NCI-H526 (cell line): Measurements from ENCODE around the gene NR5A2.

ENCODE experiments used
- DNase-seq, 2 experiments: peaks; one replicate each; lab custom pipeline; 2025; lab: John Stamatoyannopoulos, UW

The NR5A2 gene

GRCh38 chr1:200205216-200205995, 177.9 kb downstream of the NR5A2 start:
- DNase-seq = no peak

- no peak for DNase-seq
These were observed 178.8 kb downstream of the NR5A2 start for GRCh38 chr1:200206340-200206739.

- no peak for DNase-seq
These were observed 179.3 kb downstream of the NR5A2 start for GRCh38 chr1:200206761-200207160.

GRCh38 chr1:200207711-200208126, 180.2 kb downstream of the NR5A2 start:
- no peak for DNase-seq

GRCh38 chr1:200211157-200211556, 183.6 kb downstream of the NR5A2 start:
- no peak for DNase-seq

GRCh38 chr1:200213392-200213791, 185.9 kb downstream of the NR5A2 start:
- no peak for DNase-seq

- no peak for DNase-seq
These were observed 186.4 kb downstream of the NR5A2 start for GRCh38 chr1:200213921-200214320.

- DNase-seq = no peak
These were observed 187.8 kb downstream of the NR5A2 start for GRCh38 chr1:200215350-200215749.

GRCh38 chr1:200217703-200218102, 190.2 kb downstream of the NR5A2 start:
- no peak for DNase-seq

- no peak for DNase-seq
These were observed 194.2 kb downstream of the NR5A2 start for GRCh38 chr1:200221614-200222282.

- no peak for DNase-seq
These were observed 195.7 kb downstream of the NR5A2 start for GRCh38 chr1:200223207-200223606.

- no peak for DNase-seq
These were observed 196.1 kb downstream of the NR5A2 start for GRCh38 chr1:200223613-200224012.

GRCh38 chr1:200224315-200224714, 196.8 kb downstream of the NR5A2 start:
- DNase-seq = no peak

- no peak for DNase-seq
These were observed 198.9 kb downstream of the NR5A2 start for GRCh38 chr1:200226268-200226968.

GRCh38 chr1:200226969-200227303, 199.4 kb downstream of the NR5A2 start:
- no peak for DNase-seq
